ENCODE data around the gene PKIB.

DNA sequence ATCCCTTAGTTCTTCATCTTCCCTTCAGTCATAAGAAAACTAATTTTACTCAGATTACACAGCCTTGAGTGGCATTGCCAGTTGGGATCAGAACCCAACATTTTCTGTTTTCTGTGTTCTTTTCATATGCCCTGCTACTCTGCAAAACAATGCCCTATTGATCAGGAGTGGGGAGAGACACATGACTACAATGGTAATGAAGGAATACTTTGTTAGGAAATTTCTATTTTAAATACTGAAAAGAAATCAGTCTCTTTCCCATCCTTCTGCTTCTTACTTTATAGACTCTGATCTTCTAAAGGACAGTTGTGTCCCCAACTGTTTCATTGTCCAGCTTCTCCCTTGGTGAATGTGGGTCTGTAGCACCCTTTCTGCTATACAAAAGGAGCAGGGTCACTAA is 5.5 kb upstream of the PKIB start:
- TF ChIP-seq, protein P1, sequence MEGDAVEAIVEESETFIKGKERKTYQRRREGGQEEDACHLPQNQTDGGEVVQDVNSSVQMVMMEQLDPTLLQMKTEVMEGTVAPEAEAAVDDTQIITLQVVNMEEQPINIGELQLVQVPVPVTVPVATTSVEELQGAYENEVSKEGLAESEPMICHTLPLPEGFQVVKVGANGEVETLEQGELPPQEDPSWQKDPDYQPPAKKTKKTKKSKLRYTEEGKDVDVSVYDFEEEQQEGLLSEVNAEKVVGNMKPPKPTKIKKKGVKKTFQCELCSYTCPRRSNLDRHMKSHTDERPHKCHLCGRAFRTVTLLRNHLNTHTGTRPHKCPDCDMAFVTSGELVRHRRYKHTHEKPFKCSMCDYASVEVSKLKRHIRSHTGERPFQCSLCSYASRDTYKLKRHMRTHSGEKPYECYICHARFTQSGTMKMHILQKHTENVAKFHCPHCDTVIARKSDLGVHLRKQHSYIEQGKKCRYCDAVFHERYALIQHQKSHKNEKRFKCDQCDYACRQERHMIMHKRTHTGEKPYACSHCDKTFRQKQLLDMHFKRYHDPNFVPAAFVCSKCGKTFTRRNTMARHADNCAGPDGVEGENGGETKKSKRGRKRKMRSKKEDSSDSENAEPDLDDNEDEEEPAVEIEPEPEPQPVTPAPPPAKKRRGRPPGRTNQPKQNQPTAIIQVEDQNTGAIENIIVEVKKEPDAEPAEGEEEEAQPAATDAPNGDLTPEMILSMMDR (conservative IDR thresholded peaks at IDR 0.05) = no peak
- no peak for TF ChIP-seq ZFX (IDR thresholded peaks at IDR 0.05)
